CD4-positive, alpha-beta T cell (primary cell): Measurements from ENCODE around the gene TRIM66. TPM values are rescaled to one million over a fixed set of nuclear protein-coding genes. Genes with fewer than 3 reads are reported as not detected.

Experiments used
- ATAC-seq: fragments of 200-7000 bp; cut with Tn5 transposase; one replicate; pipeline ENCODE4 v1.10.0; 2022; ENCODE audit warnings: mild to moderate bottlenecking; ENCODE audit not compliant: poor library complexity
- CTCF ChIA-PET: fragments of 350-600 bp; sonication (Branson Sonifier 250); formaldehyde crosslinking; loops from one replicate; lab custom pipeline; 2021; ENCODE audit warnings: antibody characterized with exemption, inconsistent platforms; lab: Charles Lee
- POLR2A ChIA-PET: fragments of 350-600 bp; sonication (Branson Sonifier 250); formaldehyde crosslinking; loops from one replicate; lab custom pipeline; 2021; ENCODE audit warnings: antibody characterized with exemption, inconsistent platforms; lab: Charles Lee
- DNase-seq, 14 experiments: peaks; one replicate each; pipeline ENCODE4 v3.0.0-alpha.2; 2013 to 2020; ENCODE audit warnings: mixed read lengths in 2 of 14
- H3K27ac ChIP-seq, 2 donors: one replicate each; pipeline versions ENCODE4 v1.5.1 to v1.7.0; 2013; ENCODE audit warnings: low read length in 2 of 2, low read depth in 1 of 2, mild to moderate bottlenecking in 1 of 2
- H3K27me3 ChIP-seq, 2 experiments: 1 replicate in 1 of 2; 2 replicates in 1 of 2; pipeline versions ENCODE4 v1.6.1 to v1.7.0; 2013; ENCODE audit warnings: low read length in 2 of 2, control low read depth in 1 of 2, mild to moderate bottlenecking in 1 of 2, moderate library complexity in 1 of 2; ENCODE audit not compliant: insufficient read depth in 2 of 2, control insufficient read depth in 1 of 2
- H3K36me3 ChIP-seq: one replicate; pipeline ENCODE4 v1.6.1; 2013; ENCODE audit warnings: low read length, control low read depth; ENCODE audit not compliant: insufficient read depth
- H3K4me1 ChIP-seq: one replicate; pipeline ENCODE4 v1.6.1; 2013; ENCODE audit warnings: low read length, control low read depth; ENCODE audit not compliant: insufficient read depth
- H3K4me3 ChIP-seq: one replicate; pipeline ENCODE4 v1.5.1; 2013; ENCODE audit warnings: mild to moderate bottlenecking, low read length, moderate library complexity
- H3K9me3 ChIP-seq, 2 experiments: 1 replicate in 1 of 2; 2 replicates in 1 of 2; pipeline versions ENCODE4 v1.6.1 to v1.7.0; 2013; ENCODE audit warnings: low read length in 2 of 2, mild to moderate bottlenecking in 2 of 2, control low read depth in 1 of 2, moderate library complexity in 1 of 2; ENCODE audit not compliant: control insufficient read depth in 1 of 2, insufficient read depth in 1 of 2
- H3K27ac Mint-ChIP-seq: one replicate; pipeline ENCODE4 v1.8.0; 2020; ENCODE audit warnings: mixed read lengths
- H3K27me3 Mint-ChIP-seq: one replicate; pipeline ENCODE4 v1.8.0; 2021; ENCODE audit warnings: mixed read lengths
- H3K36me3 Mint-ChIP-seq: one replicate; pipeline ENCODE4 v1.8.0; 2021; ENCODE audit warnings: low read depth, mixed read lengths
- H3K4me1 Mint-ChIP-seq: one replicate; pipeline ENCODE4 v1.8.0; 2021; ENCODE audit warnings: low read depth, mixed read lengths
- H3K4me3 Mint-ChIP-seq: one replicate; pipeline ENCODE4 v1.8.0; 2020; ENCODE audit warnings: mild to moderate bottlenecking, mixed read lengths
- H3K9me3 Mint-ChIP-seq: one replicate; pipeline ENCODE4 v1.8.0; 2020; ENCODE audit warnings: mixed read lengths
- CTCF ChIP-seq: fragments of 200-600 bp; IDR thresholded peaks from one replicate; pipeline ENCODE4 v1.8.0; 2022; ENCODE audit warnings: antibody characterized with exemption, mild to moderate bottlenecking
- intact Hi-C, 2 experiments: fragments of 100-400 bp; cut with DNase I in 1 of 2; cut with micrococcal nuclease in 1 of 2; formaldehyde crosslinking; loops; one replicate each; pipeline versions ENCODE4 v1.15.1 to v1.9.0; 2023 to 2025; cut with DNase I, micrococcal nuclease
- total RNA-seq, 174 experiments: library from RNA in 2 of 174; stranded (reverse) in 2 of 174; gene quantifications; one replicate each; pipeline ENCODE4 v1.2.3 and lab custom pipeline; 2021 to 2026

Gene TRIM66
- total RNA-seq, 2 experiments from 2014 or later = 6.8 to 9.8 TPM

- no peaks in the 10 kb centered on the region for H3K9me3 ChIP-seq
- no peaks in the 10 kb centered on the region for H3K36me3 ChIP-seq
- H3K4me3 Mint-ChIP-seq = no peak overlapping the region
- intact Hi-C loops = no loop called here
- ATAC-seq = no peak
- no peaks in the 10 kb centered on the region for H3K4me1 Mint-ChIP-seq
- H3K27ac Mint-ChIP-seq = no peak overlapping the region
- no peak overlapping the region for H3K27ac ChIP-seq
- no peak for TF ChIP-seq CTCF
- no peaks in the 10 kb centered on the region for H3K4me1 ChIP-seq
- CTCF ChIA-PET = no interaction called here
- POLR2A ChIA-PET = no interaction called here
- H3K4me3 ChIP-seq = no peak overlapping the region
- peaks cover 5% of the 10 kb centered on the region for H3K27me3 Mint-ChIP-seq
- no peaks in the 10 kb centered on the region for H3K9me3 Mint-ChIP-seq
- no peaks in the 10 kb centered on the region for H3K27me3 ChIP-seq
- no peaks in the 10 kb centered on the region for H3K36me3 Mint-ChIP-seq
- DNase-seq = no peak
Measured at GRCh38 chr11:8730697-8731020, 48.2 kb upstream of the TRIM66 start.

GRCh38 chr11:8729837-8730696, 47.6 kb upstream of the TRIM66 start:
- CTCF ChIA-PET = no interaction called here
- peaks cover 5% of the 10 kb centered on the region for H3K27me3 Mint-ChIP-seq
- H3K4me3 Mint-ChIP-seq = no peak overlapping the region
- no peak overlapping the region for H3K27ac Mint-ChIP-seq
- no peaks in the 10 kb centered on the region for H3K27me3 ChIP-seq
- intact Hi-C loops = no loop called here
- H3K36me3 ChIP-seq = no peaks in the 10 kb centered on the region
- H3K4me1 Mint-ChIP-seq = no peaks in the 10 kb centered on the region
- ATAC-seq (no peak), DNase-seq (no peak)
- no peaks in the 10 kb centered on the region for H3K9me3 ChIP-seq
- no peaks in the 10 kb centered on the region for H3K4me1 ChIP-seq
- H3K36me3 Mint-ChIP-seq = no peaks in the 10 kb centered on the region
- POLR2A ChIA-PET = no interaction called here
- H3K4me3 ChIP-seq = no peak overlapping the region
- no peaks in the 10 kb centered on the region for H3K9me3 Mint-ChIP-seq
- H3K27ac ChIP-seq = no peak overlapping the region
- no peak for TF ChIP-seq CTCF

GRCh38 chr11:8729067-8729466, 46.6 kb upstream of the TRIM66 start:
- intact Hi-C loops = no loop called here
- ATAC-seq = no peak
- POLR2A ChIA-PET = no interaction called here
- Mint-ChIP-seq H3K36me3 (no peaks in the 10 kb centered on the region), H3K27me3 (peaks cover 5% of the 10 kb centered on the region), H3K4me3 (no peak overlapping the region), H3K9me3 (no peaks in the 10 kb centered on the region), H3K27ac (no peak overlapping the region), H3K4me1 (no peaks in the 10 kb centered on the region)
- no peak for TF ChIP-seq CTCF
- no peaks in the 10 kb centered on the region for H3K36me3 ChIP-seq
- DNase-seq = no peak
- CTCF ChIA-PET = no interaction called here
- no peaks in the 10 kb centered on the region for H3K9me3 ChIP-seq
- H3K4me3 ChIP-seq = no peak overlapping the region
- H3K27ac ChIP-seq = no peak overlapping the region
- no peaks in the 10 kb centered on the region for H3K4me1 ChIP-seq
- H3K27me3 ChIP-seq = no peaks in the 10 kb centered on the region
